ENCODE measurements around the gene ELMO1.

The ELMO1 gene

GRCh38 chr7:37007268-37007667, 441.4 kb downstream of the ELMO1 start:
- Histone ChIP-seq H3K4me3 (ENCODE audit: control insufficient read depth in 1 of 7, extremely low read depth in 1 of 7, insufficient read depth in 4 of 7, low read depth in 2 of 7, low read length in 6 of 7) (no peak overlapping the region), H3K27me3 (replicated peaks in 2 of 5; ENCODE audit: control insufficient read depth in 4 of 5, insufficient read depth in 5 of 5, low read length in 4 of 5) (no peaks in the 10 kb centered on the region), H3K4me1 (ENCODE audit: control extremely low read depth in 1 of 4, control insufficient read depth in 4 of 4, insufficient read depth in 4 of 4, low read length in 3 of 4) (no peaks in the 10 kb centered on the region), H3K36me3 (ENCODE audit: control insufficient read depth in 4 of 4, insufficient read depth in 4 of 4, low read length in 3 of 4) (peaks cover 14 to 84% (median 60%) of the 10 kb centered on the region in 4 experiments), H3K9me3 (ENCODE audit: control extremely low read depth in 1 of 5, control insufficient read depth in 4 of 5, insufficient read depth in 2 of 5, low read depth in 1 of 5, low read length in 4 of 5) (no peaks in the 10 kb centered on the region), H3K27ac (ENCODE audit: insufficient read depth in 1 of 2, low read depth in 1 of 2, low read length in 2 of 2, poor library complexity in 1 of 2, severe bottlenecking in 2 of 2) (no peak overlapping the region)
- POLR2A ChIA-PET, result no interaction called here
- WGBS (ENCODE audit: insufficient coverage), result 92% methylated on average over 4 of the region's 4 CpGs
- CTCF ChIA-PET, result interaction anchor here (1.1 to 2.3 kb wide), 4 partner anchors 9 to 21 kb away, joined by 3 to 8 read pairs (median 3); no protein-coding TSS in a partner anchor
- no peak for DNase-seq

- Histone ChIP-seq H3K4me3 (ENCODE audit: control insufficient read depth in 1 of 7, extremely low read depth in 1 of 7, insufficient read depth in 4 of 7, low read depth in 2 of 7, low read length in 6 of 7) (no peak overlapping the region), H3K9me3 (ENCODE audit: control extremely low read depth in 1 of 5, control insufficient read depth in 4 of 5, insufficient read depth in 2 of 5, low read depth in 1 of 5, low read length in 4 of 5) (no peaks in the 10 kb centered on the region), H3K36me3 (ENCODE audit: control insufficient read depth in 4 of 4, insufficient read depth in 4 of 4, low read length in 3 of 4) (peaks cover 18 to 84% (median 59%) of the 10 kb centered on the region in 4 experiments), H3K27ac (ENCODE audit: insufficient read depth in 1 of 2, low read depth in 1 of 2, low read length in 2 of 2, poor library complexity in 1 of 2, severe bottlenecking in 2 of 2) (no peak overlapping the region), H3K27me3 (replicated peaks in 2 of 5; ENCODE audit: control insufficient read depth in 4 of 5, insufficient read depth in 5 of 5, low read length in 4 of 5) (no peaks in the 10 kb centered on the region), H3K4me1 (ENCODE audit: control extremely low read depth in 1 of 4, control insufficient read depth in 4 of 4, insufficient read depth in 4 of 4, low read length in 3 of 4) (no peaks in the 10 kb centered on the region)
- ChIA-PET CTCF (interaction anchor here (0.5 to 2.3 kb wide), 6 partner anchors 8 to 23 kb away, joined by 3 to 8 read pairs (median 3); no protein-coding TSS in a partner anchor), POLR2A (no interaction called here)
- no peak for DNase-seq
- WGBS (ENCODE audit: insufficient coverage), result no CpG with 5 or more reads among the region's 2 CpGs
Observed at GRCh38 chr7:37006764-37007163, 441.9 kb downstream of the ELMO1 start.

- H3K4me3 ChIP-seq (ENCODE audit: control insufficient read depth in 1 of 7, extremely low read depth in 1 of 7, insufficient read depth in 4 of 7, low read depth in 2 of 7, low read length in 6 of 7), result no peak overlapping the region
- CTCF ChIA-PET, result interaction anchor here (2.3 kb wide), 1 partner anchor 14 kb away, joined by 10 read pairs; no protein-coding TSS in a partner anchor
- peaks cover 14 to 72% (median 42%) of the 10 kb centered on the region in 4 experiments for H3K36me3 ChIP-seq (ENCODE audit: control insufficient read depth in 4 of 4, insufficient read depth in 4 of 4, low read length in 3 of 4)
- H3K4me1 ChIP-seq (ENCODE audit: control extremely low read depth in 1 of 4, control insufficient read depth in 4 of 4, insufficient read depth in 4 of 4, low read length in 3 of 4), result no peaks in the 10 kb centered on the region
- DNase-seq, result no peak
- 98% methylated on average over 4 of the region's 5 CpGs for WGBS (ENCODE audit: insufficient coverage)
- H3K27ac ChIP-seq (ENCODE audit: insufficient read depth in 1 of 2, low read depth in 1 of 2, low read length in 2 of 2, poor library complexity in 1 of 2, severe bottlenecking in 2 of 2), result no peak overlapping the region
- no peaks in the 10 kb centered on the region for H3K27me3 ChIP-seq (replicated peaks in 2 of 5; ENCODE audit: control insufficient read depth in 4 of 5, insufficient read depth in 5 of 5, low read length in 4 of 5)
- POLR2A ChIA-PET, result no interaction called here
- no peaks in the 10 kb centered on the region for H3K9me3 ChIP-seq (ENCODE audit: control extremely low read depth in 1 of 5, control insufficient read depth in 4 of 5, insufficient read depth in 2 of 5, low read depth in 1 of 5, low read length in 4 of 5)
Observed at GRCh38 chr7:37000511-37000910, 448.2 kb downstream of the ELMO1 start.

- Histone ChIP-seq H3K9me3 (ENCODE audit: control extremely low read depth in 1 of 5, control insufficient read depth in 4 of 5, insufficient read depth in 2 of 5, low read depth in 1 of 5, low read length in 4 of 5) (no peaks in the 10 kb centered on the region), H3K27me3 (replicated peaks in 2 of 5; ENCODE audit: control insufficient read depth in 4 of 5, insufficient read depth in 5 of 5, low read length in 4 of 5) (no peaks in the 10 kb centered on the region), H3K4me3 (ENCODE audit: control insufficient read depth in 1 of 7, extremely low read depth in 1 of 7, insufficient read depth in 4 of 7, low read depth in 2 of 7, low read length in 6 of 7) (no peak overlapping the region), H3K4me1 (ENCODE audit: control extremely low read depth in 1 of 4, control insufficient read depth in 4 of 4, insufficient read depth in 4 of 4, low read length in 3 of 4) (no peaks in the 10 kb centered on the region), H3K27ac (ENCODE audit: insufficient read depth in 1 of 2, low read depth in 1 of 2, low read length in 2 of 2, poor library complexity in 1 of 2, severe bottlenecking in 2 of 2) (no peak overlapping the region), H3K36me3 (ENCODE audit: control insufficient read depth in 4 of 4, insufficient read depth in 4 of 4, low read length in 3 of 4) (peaks cover 14 to 72% (median 42%) of the 10 kb centered on the region in 4 experiments)
- ChIA-PET CTCF (interaction anchor here (1.6 kb wide), 1 partner anchor 13 kb away, joined by 3 read pairs; no protein-coding TSS in a partner anchor), POLR2A (no interaction called here)
- no peak for DNase-seq
- 93% methylated on average over 8 of the region's 9 CpGs for WGBS (ENCODE audit: insufficient coverage)
Observed at GRCh38 chr7:36999626-37000485, 448.8 kb downstream of the ELMO1 start.

- WGBS (ENCODE audit: insufficient coverage), result 57% methylated on average over 1 of the region's 2 CpGs
- Histone ChIP-seq H3K9me3 (ENCODE audit: control extremely low read depth in 1 of 5, control insufficient read depth in 4 of 5, insufficient read depth in 2 of 5, low read depth in 1 of 5, low read length in 4 of 5) (no peaks in the 10 kb centered on the region), H3K27me3 (replicated peaks in 2 of 5; ENCODE audit: control insufficient read depth in 4 of 5, insufficient read depth in 5 of 5, low read length in 4 of 5) (no peaks in the 10 kb centered on the region), H3K27ac (ENCODE audit: insufficient read depth in 1 of 2, low read depth in 1 of 2, low read length in 2 of 2, poor library complexity in 1 of 2, severe bottlenecking in 2 of 2) (no peak overlapping the region), H3K4me3 (ENCODE audit: control insufficient read depth in 1 of 7, extremely low read depth in 1 of 7, insufficient read depth in 4 of 7, low read depth in 2 of 7, low read length in 6 of 7) (no peak overlapping the region), H3K4me1 (ENCODE audit: control extremely low read depth in 1 of 4, control insufficient read depth in 4 of 4, insufficient read depth in 4 of 4, low read length in 3 of 4) (no peaks in the 10 kb centered on the region), H3K36me3 (ENCODE audit: control insufficient read depth in 4 of 4, insufficient read depth in 4 of 4, low read length in 3 of 4) (peaks cover 3 to 46% (median 24%) of the 10 kb centered on the region in 4 experiments)
- no peak for DNase-seq
- ChIA-PET CTCF (interaction anchor here (1.0 to 2.4 kb wide), 3 partner anchors 11 to 555 kb away, joined by 3 to 8 read pairs (median 3); no protein-coding TSS in a partner anchor), POLR2A (no interaction called here)
Observed at GRCh38 chr7:36995776-36996175, 452.9 kb downstream of the ELMO1 start.

- no peaks in the 10 kb centered on the region for H3K9me3 ChIP-seq (ENCODE audit: control extremely low read depth in 1 of 5, control insufficient read depth in 4 of 5, insufficient read depth in 2 of 5, low read depth in 1 of 5, low read length in 4 of 5)
- 100% methylated on average over 1 of the region's 1 CpG for WGBS (ENCODE audit: insufficient coverage)
- no peak overlapping the region for H3K4me3 ChIP-seq (ENCODE audit: control insufficient read depth in 1 of 7, extremely low read depth in 1 of 7, insufficient read depth in 4 of 7, low read depth in 2 of 7, low read length in 6 of 7)
- H3K4me1 ChIP-seq (ENCODE audit: control extremely low read depth in 1 of 4, control insufficient read depth in 4 of 4, insufficient read depth in 4 of 4, low read length in 3 of 4), result no peaks in the 10 kb centered on the region
- ChIA-PET CTCF (interaction anchor here (1.1 kb wide), 1 partner anchor 9 kb away, joined by 3 read pairs; no protein-coding TSS in a partner anchor), POLR2A (no interaction called here)
- no peak overlapping the region for H3K27ac ChIP-seq (ENCODE audit: insufficient read depth in 1 of 2, low read depth in 1 of 2, low read length in 2 of 2, poor library complexity in 1 of 2, severe bottlenecking in 2 of 2)
- H3K27me3 ChIP-seq (replicated peaks in 2 of 5; ENCODE audit: control insufficient read depth in 4 of 5, insufficient read depth in 5 of 5, low read length in 4 of 5), result no peaks in the 10 kb centered on the region
- H3K36me3 ChIP-seq (ENCODE audit: control insufficient read depth in 4 of 4, insufficient read depth in 4 of 4, low read length in 3 of 4), result peaks cover 3 to 38% (median 18%) of the 10 kb centered on the region in 4 experiments
- DNase-seq, result no peak
Observed at GRCh38 chr7:36994456-36995112, 454.1 kb downstream of the ELMO1 start.
